Amniotic stem cell (primary cell): ENCODE measurements around the gene OPTC.
"Not testable (repeated sequence)": the region's sequence is repeated elsewhere in the genome, so short reads cannot be mapped to it uniquely, and the experiment has no call there.

Experiments
- DNase-seq: peaks from one replicate; lab custom pipeline; 2025; lab: John Stamatoyannopoulos, UW

Gene OPTC

GRCh38 chr1:203493901-203494300 is at the start of gene OPTC:
Gene OPTC (plus strand): TSS chr1:203494153. CDS start chr1:203496006, 1,853 bp downstream.
- DNase-seq: no peak

- DNase-seq: no peak
These were observed 49.8 kb upstream of the OPTC start for GRCh38 chr1:203444171-203444576.

- no peak for DNase-seq
These were observed 46.8 kb upstream of the OPTC start for GRCh38 chr1:203447151-203447550.

GRCh38 chr1:203447598-203447997 is 46.4 kb upstream of the OPTC start:
- DNase-seq: not testable (repeated sequence)

- DNase-seq: no peak
These were observed 45.4 kb upstream of the OPTC start for GRCh38 chr1:203448521-203449061.

GRCh38 chr1:203450001-203450400 is 44.0 kb upstream of the OPTC start:
- no peak for DNase-seq

- DNase-seq: no peak
These were observed 43.3 kb upstream of the OPTC start for GRCh38 chr1:203450479-203451149.

- DNase-seq: no peak
These were observed 41.8 kb upstream of the OPTC start for GRCh38 chr1:203451836-203452784.

- DNase-seq: no peak
These were observed 40.9 kb upstream of the OPTC start for GRCh38 chr1:203453016-203453415.

- no peak for DNase-seq
These were observed 40.3 kb upstream of the OPTC start for GRCh38 chr1:203453616-203454015.

- DNase-seq: no peak
These were observed 38.9 kb upstream of the OPTC start for GRCh38 chr1:203454986-203455471.

GRCh38 chr1:203455706-203456105 is 38.2 kb upstream of the OPTC start:
- no peak for DNase-seq

- DNase-seq: no peak
These were observed 37.4 kb upstream of the OPTC start for GRCh38 chr1:203456577-203456976.

GRCh38 chr1:203458078-203458477 is 35.9 kb upstream of the OPTC start:
- no peak for DNase-seq

- no peak for DNase-seq
These were observed 34.2 kb upstream of the OPTC start for GRCh38 chr1:203459671-203460201.

GRCh38 chr1:203461717-203462116 is 32.2 kb upstream of the OPTC start:
- no peak for DNase-seq

- DNase-seq: no peak
These were observed 31.8 kb upstream of the OPTC start for GRCh38 chr1:203462143-203462542.

GRCh38 chr1:203462878-203463277 is 31.1 kb upstream of the OPTC start:
- no peak for DNase-seq

GRCh38 chr1:203463469-203464062 is 30.4 kb upstream of the OPTC start:
- no peak for DNase-seq

- DNase-seq: no peak
These were observed 29.7 kb upstream of the OPTC start for GRCh38 chr1:203464226-203464625.

- no peak for DNase-seq
These were observed 29.2 kb upstream of the OPTC start for GRCh38 chr1:203464743-203465142.
